ENCODE results near the gene APBB2.

Gene APBB2

DNA sequence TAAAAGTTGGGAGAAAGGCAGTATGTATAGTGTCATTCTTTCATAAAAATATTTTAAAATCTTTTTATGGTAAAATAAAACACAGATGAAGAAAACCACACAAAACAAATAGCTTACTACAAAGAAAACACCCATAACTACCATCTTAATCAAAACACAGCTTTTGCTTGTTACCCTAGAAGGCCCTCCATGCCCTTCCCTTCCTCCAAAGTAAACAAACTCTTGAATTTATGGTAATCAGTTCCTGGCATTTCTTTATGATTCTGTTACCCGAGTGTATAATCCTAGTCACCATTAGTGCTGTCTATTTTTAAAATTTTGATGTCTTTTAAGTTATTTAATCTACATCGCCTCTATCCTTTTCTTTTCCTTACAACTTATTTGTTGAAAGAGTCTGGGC is 170.9 kb downstream of the APBB2 start:
- Histone ChIP-seq H3K4me1 (ENCODE audit: control insufficient read depth, insufficient read depth, low read length) (no peaks in the 10 kb centered on the region), H3K36me3 (ENCODE audit: control insufficient read depth, insufficient read depth, low read length) (no peaks in the 10 kb centered on the region), H3K27me3 (ENCODE audit: control insufficient read depth, insufficient read depth, low read length) (no peaks in the 10 kb centered on the region), H3K9me3 (ENCODE audit: control insufficient read depth, insufficient read depth, low read depth, low read length) (peaks cover 12% of the 10 kb centered on the region; the same call in 1 of the 2 replicates), H3K27ac (ENCODE audit: low read depth, low read length) (no peak overlapping the region), H3K4me3 (ENCODE audit: low read depth, low read length) (no peak overlapping the region), H3K9ac (ENCODE audit: low read length) (no peak overlapping the region)

GRCh38 chr4:41041551-41041950 is 172.8 kb downstream of the APBB2 start:
- Histone ChIP-seq H3K27ac (ENCODE audit: low read depth, low read length) (no peak overlapping the region), H3K4me3 (ENCODE audit: low read depth, low read length) (no peak overlapping the region), H3K36me3 (ENCODE audit: control insufficient read depth, insufficient read depth, low read length) (no peaks in the 10 kb centered on the region), H3K9ac (ENCODE audit: low read length) (no peak overlapping the region), H3K27me3 (ENCODE audit: control insufficient read depth, insufficient read depth, low read length) (no peaks in the 10 kb centered on the region), H3K9me3 (ENCODE audit: control insufficient read depth, insufficient read depth, low read depth, low read length) (peaks cover 10% of the 10 kb centered on the region; the same call in 1 of the 2 replicates), H3K4me1 (ENCODE audit: control insufficient read depth, insufficient read depth, low read length) (no peaks in the 10 kb centered on the region)

DNA sequence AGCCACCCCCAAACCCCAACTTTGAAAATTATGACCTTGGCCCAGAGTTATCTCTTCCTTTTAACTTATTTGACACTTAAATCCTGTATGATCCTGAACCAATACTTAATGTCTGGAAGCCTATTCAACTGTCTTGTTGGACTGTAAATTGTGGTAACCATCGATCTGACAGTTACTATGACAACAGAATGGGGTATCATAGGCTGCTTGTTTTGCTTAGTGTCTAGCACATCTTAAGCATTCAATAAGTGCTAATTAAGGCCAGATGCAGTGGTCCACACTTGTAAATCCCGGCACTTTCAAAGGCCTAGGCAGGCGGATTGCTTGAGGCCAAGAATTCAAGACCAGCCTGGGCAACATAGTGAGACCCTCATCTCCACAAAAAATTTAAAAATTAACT is 175.0 kb downstream of the APBB2 start:
- Histone ChIP-seq H3K4me3 (ENCODE audit: low read depth, low read length) (no peak overlapping the region), H3K27me3 (ENCODE audit: control insufficient read depth, insufficient read depth, low read length) (no peaks in the 10 kb centered on the region), H3K4me1 (ENCODE audit: control insufficient read depth, insufficient read depth, low read length) (no peaks in the 10 kb centered on the region), H3K9me3 (ENCODE audit: control insufficient read depth, insufficient read depth, low read depth, low read length) (0 out of 2 replicates have a peak, but pooled peaks cover 3% of the 10 kb centered on the region), H3K9ac (ENCODE audit: low read length) (no peak overlapping the region), H3K36me3 (ENCODE audit: control insufficient read depth, insufficient read depth, low read length) (no peaks in the 10 kb centered on the region), H3K27ac (ENCODE audit: low read depth, low read length) (no peak overlapping the region)

DNA sequence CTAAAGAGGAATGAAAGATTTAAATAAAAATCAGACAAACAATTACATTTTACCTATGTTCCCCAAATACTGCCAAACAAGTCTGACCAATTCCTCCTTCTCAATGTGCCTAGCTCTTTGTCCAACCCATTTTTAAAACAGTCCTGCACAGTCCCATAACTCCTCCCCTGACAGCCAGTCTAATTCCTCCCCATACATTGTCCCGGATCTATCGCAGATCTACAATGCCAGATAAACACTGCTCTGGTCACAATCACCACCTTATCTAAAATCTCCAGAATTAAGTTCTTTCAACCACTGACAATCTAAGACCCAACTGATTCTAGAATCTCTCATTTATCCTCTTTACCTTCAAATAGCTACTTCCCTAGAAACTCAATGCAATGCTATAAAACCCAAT is 176.0 kb downstream of the APBB2 start:
- Histone ChIP-seq H3K4me3 (ENCODE audit: low read depth, low read length) (no peak overlapping the region), H3K9me3 (ENCODE audit: control insufficient read depth, insufficient read depth, low read depth, low read length) (0 out of 2 replicates have a peak, but pooled peaks cover 3% of the 10 kb centered on the region), H3K9ac (ENCODE audit: low read length) (no peak overlapping the region), H3K4me1 (ENCODE audit: control insufficient read depth, insufficient read depth, low read length) (no peaks in the 10 kb centered on the region), H3K36me3 (ENCODE audit: control insufficient read depth, insufficient read depth, low read length) (no peaks in the 10 kb centered on the region), H3K27me3 (ENCODE audit: control insufficient read depth, insufficient read depth, low read length) (no peaks in the 10 kb centered on the region), H3K27ac (ENCODE audit: low read depth, low read length) (no peak overlapping the region)

- H3K9me3 ChIP-seq (ENCODE audit: control insufficient read depth, insufficient read depth, low read depth, low read length), result peaks cover 25% of the 10 kb centered on the region
- H3K27me3 ChIP-seq (ENCODE audit: control insufficient read depth, insufficient read depth, low read length), result no peaks in the 10 kb centered on the region
- H3K4me3 ChIP-seq (ENCODE audit: low read depth, low read length), result no peak overlapping the region
- no peaks in the 10 kb centered on the region for H3K36me3 ChIP-seq (ENCODE audit: control insufficient read depth, insufficient read depth, low read length)
- no peak overlapping the region for H3K27ac ChIP-seq (ENCODE audit: low read depth, low read length)
- no peaks in the 10 kb centered on the region for H3K4me1 ChIP-seq (ENCODE audit: control insufficient read depth, insufficient read depth, low read length)
- no peak overlapping the region for H3K9ac ChIP-seq (ENCODE audit: low read length)
These were observed 185.2 kb downstream of the APBB2 start for GRCh38 chr4:41029098-41029497.

- no peaks in the 10 kb centered on the region for H3K4me1 ChIP-seq (ENCODE audit: control insufficient read depth, insufficient read depth, low read length)
- H3K27me3 ChIP-seq (ENCODE audit: control insufficient read depth, insufficient read depth, low read length), result no peaks in the 10 kb centered on the region
- H3K4me3 ChIP-seq (ENCODE audit: low read depth, low read length), result no peak overlapping the region
- H3K9ac ChIP-seq (ENCODE audit: low read length), result no peak overlapping the region
- H3K36me3 ChIP-seq (ENCODE audit: control insufficient read depth, insufficient read depth, low read length), result no peaks in the 10 kb centered on the region
- H3K27ac ChIP-seq (ENCODE audit: low read depth, low read length), result no peak overlapping the region
- peaks cover 25% of the 10 kb centered on the region for H3K9me3 ChIP-seq (ENCODE audit: control insufficient read depth, insufficient read depth, low read depth, low read length)
These were observed 185.8 kb downstream of the APBB2 start for GRCh38 chr4:41028392-41029076.

DNA sequence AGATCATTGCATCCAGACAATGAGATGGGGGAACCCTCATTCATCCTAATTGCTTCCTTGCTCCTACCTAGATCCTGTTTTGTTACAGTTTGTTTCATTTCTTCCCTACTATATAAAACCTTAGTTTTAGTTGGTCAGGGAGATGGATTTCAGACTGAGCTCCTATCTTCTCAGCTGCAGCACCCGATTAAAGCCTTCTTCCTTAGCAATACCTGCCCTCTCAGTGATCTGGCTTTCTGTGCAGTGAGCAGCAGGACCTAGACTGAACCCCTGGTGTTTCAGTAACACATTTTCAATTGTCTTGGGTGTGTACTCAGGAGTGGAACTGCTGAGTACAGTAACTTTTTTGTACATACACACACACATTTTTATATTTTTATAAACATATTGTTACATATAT is 187.4 kb downstream of the APBB2 start:
- Histone ChIP-seq H3K4me3 (ENCODE audit: low read depth, low read length) (no peak overlapping the region), H3K9me3 (ENCODE audit: control insufficient read depth, insufficient read depth, low read depth, low read length) (peaks cover 25% of the 10 kb centered on the region), H3K27ac (ENCODE audit: low read depth, low read length) (no peak overlapping the region), H3K9ac (ENCODE audit: low read length) (no peak overlapping the region), H3K4me1 (ENCODE audit: control insufficient read depth, insufficient read depth, low read length) (no peaks in the 10 kb centered on the region), H3K36me3 (ENCODE audit: control insufficient read depth, insufficient read depth, low read length) (no peaks in the 10 kb centered on the region), H3K27me3 (ENCODE audit: control insufficient read depth, insufficient read depth, low read length) (no peaks in the 10 kb centered on the region)

- H3K9ac ChIP-seq (ENCODE audit: low read length), result no peak overlapping the region
- H3K27me3 ChIP-seq (ENCODE audit: control insufficient read depth, insufficient read depth, low read length), result no peaks in the 10 kb centered on the region
- H3K4me1 ChIP-seq (ENCODE audit: control insufficient read depth, insufficient read depth, low read length), result no peaks in the 10 kb centered on the region
- H3K9me3 ChIP-seq (ENCODE audit: control insufficient read depth, insufficient read depth, low read depth, low read length), result peaks cover 34% of the 10 kb centered on the region
- no peak overlapping the region for H3K4me3 ChIP-seq (ENCODE audit: low read depth, low read length)
- H3K36me3 ChIP-seq (ENCODE audit: control insufficient read depth, insufficient read depth, low read length), result no peaks in the 10 kb centered on the region
- H3K27ac ChIP-seq (ENCODE audit: low read depth, low read length), result no peak overlapping the region
These were observed 188.5 kb downstream of the APBB2 start for GRCh38 chr4:41025824-41026223.

DNA sequence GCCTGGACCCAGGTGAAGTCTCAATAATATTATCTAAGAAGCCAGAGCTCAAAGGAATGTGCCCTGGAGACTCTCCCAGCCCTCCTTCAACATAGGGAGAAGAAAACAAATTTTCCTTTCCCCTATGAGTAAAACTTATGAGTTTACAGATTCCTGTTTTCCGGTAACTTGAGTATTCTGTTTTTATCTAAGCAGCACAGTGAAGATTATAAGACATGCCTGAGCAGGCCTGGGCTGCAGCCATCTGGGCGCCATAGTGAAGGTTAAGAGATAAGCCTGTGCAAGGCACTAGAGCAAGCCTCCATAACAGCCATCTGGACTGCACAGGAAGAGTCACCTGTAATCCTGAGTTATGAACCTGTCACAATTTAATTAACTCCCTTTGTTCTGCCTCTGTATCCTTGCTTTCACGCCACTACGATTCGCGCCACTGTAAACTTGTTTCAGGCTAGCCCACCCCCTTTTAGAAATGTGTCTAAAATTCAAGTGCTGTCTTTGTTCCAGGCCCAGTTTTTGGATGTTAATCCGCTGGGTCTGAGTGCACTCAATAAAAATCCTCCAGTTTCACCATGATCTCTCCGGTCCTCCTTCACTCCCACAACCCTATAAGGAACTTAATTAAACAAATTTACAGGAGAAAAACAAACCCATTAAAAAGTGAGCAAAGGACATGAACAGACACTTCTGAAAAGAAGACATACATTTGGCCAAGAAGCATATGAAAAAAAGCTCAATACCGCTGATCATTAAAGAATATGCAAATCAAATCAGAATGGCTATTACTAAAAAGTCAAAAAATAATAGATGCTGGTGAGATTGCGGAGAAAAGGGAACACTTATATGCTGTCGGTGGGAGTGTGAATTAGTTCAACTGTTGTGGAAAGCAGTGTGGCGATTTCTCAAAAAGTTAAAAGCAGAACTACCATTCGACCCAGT is 189.5 kb downstream of the APBB2 start:
- Histone ChIP-seq H3K9ac (ENCODE audit: low read length) (no peak overlapping the region), H3K27ac (ENCODE audit: low read depth, low read length) (no peak overlapping the region), H3K27me3 (ENCODE audit: control insufficient read depth, insufficient read depth, low read length) (no peaks in the 10 kb centered on the region), H3K36me3 (ENCODE audit: control insufficient read depth, insufficient read depth, low read length) (no peaks in the 10 kb centered on the region), H3K4me1 (ENCODE audit: control insufficient read depth, insufficient read depth, low read length) (no peaks in the 10 kb centered on the region), H3K9me3 (ENCODE audit: control insufficient read depth, insufficient read depth, low read depth, low read length) (peaks cover 35% of the 10 kb centered on the region), H3K4me3 (ENCODE audit: low read depth, low read length) (no peak overlapping the region)

GRCh38 chr4:41022116-41022515 is 192.2 kb downstream of the APBB2 start:
- Histone ChIP-seq H3K4me3 (ENCODE audit: low read depth, low read length) (no peak overlapping the region), H3K9ac (ENCODE audit: low read length) (no peak overlapping the region), H3K36me3 (ENCODE audit: control insufficient read depth, insufficient read depth, low read length) (no peaks in the 10 kb centered on the region), H3K27ac (ENCODE audit: low read depth, low read length) (no peak overlapping the region), H3K27me3 (ENCODE audit: control insufficient read depth, insufficient read depth, low read length) (no peaks in the 10 kb centered on the region), H3K9me3 (ENCODE audit: control insufficient read depth, insufficient read depth, low read depth, low read length) (peaks cover 23% of the 10 kb centered on the region), H3K4me1 (ENCODE audit: control insufficient read depth, insufficient read depth, low read length) (peaks cover 4% of the 10 kb centered on the region; the same call in 1 of the 2 replicates)

DNA sequence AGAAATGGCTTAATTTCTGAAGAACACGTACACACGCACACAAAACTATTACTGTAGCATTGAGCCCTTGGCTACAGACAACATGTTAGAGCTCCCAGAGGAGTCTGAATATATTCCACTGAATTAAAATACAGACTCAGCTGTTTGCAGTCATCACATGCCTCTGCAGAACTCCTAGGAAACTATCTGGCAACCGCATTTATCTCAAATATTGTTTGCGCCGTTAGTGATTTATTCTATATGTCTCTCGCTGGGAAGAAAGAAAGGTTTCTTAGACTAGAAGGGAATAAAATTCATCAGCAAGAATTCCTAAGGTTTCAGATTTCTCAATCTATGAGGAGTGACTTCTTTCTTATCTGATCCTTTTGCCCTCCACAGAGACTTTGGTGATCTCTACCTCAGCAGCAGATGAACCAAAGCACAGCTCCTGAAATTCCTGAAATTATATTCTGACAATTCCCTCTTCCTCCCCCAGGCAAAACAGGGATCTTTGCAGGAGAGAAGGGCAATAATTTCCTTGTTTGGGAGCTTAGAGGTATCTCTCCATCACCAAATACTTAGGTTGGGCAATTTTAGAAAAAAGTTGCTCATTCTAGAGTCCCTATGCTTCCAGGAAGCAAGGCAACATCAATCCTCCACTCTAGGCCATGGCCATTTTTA is 199.2 kb downstream of the APBB2 start:
- no peak overlapping the region for H3K4me3 ChIP-seq (ENCODE audit: low read depth, low read length)

More for the DNA sequence above, 199.2 kb downstream of the APBB2 start:
- H3K4me1 ChIP-seq (ENCODE audit: control insufficient read depth, insufficient read depth, low read length), result peaks cover 14% of the 10 kb centered on the region
- H3K9ac ChIP-seq (ENCODE audit: low read length), result no peak overlapping the region
- no peaks in the 10 kb centered on the region for H3K9me3 ChIP-seq (ENCODE audit: control insufficient read depth, insufficient read depth, low read depth, low read length)
- H3K27me3 ChIP-seq (ENCODE audit: control insufficient read depth, insufficient read depth, low read length), result no peaks in the 10 kb centered on the region
- H3K36me3 ChIP-seq (ENCODE audit: control insufficient read depth, insufficient read depth, low read length), result 0 out of 2 replicates have a peak, but pooled peaks cover 4% of the 10 kb centered on the region
- no peak overlapping the region for H3K27ac ChIP-seq (ENCODE audit: low read depth, low read length)
